HG03066 (cell line): Measurements from ENCODE around the gene PLEKHM2.

Experiments
- ATAC-seq: cut with Tn5 transposase; IDR thresholded peaks from one replicate; pipeline ENCODE4 v1.9.1; 2021; ENCODE audit warnings: low read depth; ENCODE audit not compliant: unreplicated experiment

The PLEKHM2 gene

DNA sequence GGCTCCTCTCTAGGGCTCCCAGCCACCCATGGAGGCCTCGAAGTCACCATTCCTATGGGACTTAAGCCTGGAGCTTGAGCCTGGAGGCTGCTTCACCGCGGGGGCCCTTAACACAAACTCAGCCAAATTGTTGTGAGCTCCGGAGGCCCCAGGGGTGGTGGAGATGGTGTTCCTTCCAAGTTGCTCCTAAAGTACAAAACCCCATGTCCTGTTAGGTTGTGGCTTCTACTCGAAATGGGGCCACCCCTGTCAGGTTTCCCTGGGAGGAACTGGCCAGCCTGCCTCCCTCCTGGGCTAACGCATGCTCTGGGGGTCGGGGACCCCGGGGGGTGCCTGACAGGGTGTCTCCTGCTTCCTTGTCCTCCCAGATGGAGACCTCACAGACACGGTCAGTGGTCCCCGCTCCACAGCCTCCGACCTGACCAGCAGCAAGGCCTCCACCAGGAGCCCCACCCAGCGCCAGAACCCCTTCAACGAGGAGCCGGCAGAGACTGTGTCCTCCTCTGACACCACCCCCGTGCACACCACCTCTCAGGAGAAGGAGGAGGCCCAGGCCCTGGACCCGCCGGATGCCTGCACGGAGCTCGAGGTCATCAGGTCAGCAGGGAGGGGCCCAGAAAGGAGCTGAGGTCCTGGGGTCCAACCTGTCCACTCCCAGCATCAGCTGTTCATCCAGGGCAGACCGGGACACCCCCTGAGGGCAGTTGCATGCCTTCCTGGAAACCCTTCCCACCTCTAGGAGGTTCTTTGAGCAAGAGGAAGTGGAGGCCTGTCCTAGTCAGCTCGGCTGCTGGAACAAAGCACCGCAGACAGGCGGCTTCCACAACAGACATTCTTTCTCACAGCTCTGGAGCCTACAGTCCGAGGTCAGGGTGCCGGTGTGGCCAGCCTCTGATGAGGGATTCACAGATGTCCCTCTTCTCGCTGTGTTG, 41.1 kb downstream of the PLEKHM2 start:
- ATAC-seq, result no peak

GRCh38 chr1:15726508-15726907, 42.4 kb downstream of the PLEKHM2 start:
- ATAC-seq, result no peak

- ATAC-seq, result no peak
Observed at GRCh38 chr1:15727021-15727420, 42.9 kb downstream of the PLEKHM2 start.

- no peak for ATAC-seq
Observed at GRCh38 chr1:15727424-15727823, 43.3 kb downstream of the PLEKHM2 start.

- ATAC-seq, result no peak
Observed at GRCh38 chr1:15727866-15728534, 43.9 kb downstream of the PLEKHM2 start.

DNA sequence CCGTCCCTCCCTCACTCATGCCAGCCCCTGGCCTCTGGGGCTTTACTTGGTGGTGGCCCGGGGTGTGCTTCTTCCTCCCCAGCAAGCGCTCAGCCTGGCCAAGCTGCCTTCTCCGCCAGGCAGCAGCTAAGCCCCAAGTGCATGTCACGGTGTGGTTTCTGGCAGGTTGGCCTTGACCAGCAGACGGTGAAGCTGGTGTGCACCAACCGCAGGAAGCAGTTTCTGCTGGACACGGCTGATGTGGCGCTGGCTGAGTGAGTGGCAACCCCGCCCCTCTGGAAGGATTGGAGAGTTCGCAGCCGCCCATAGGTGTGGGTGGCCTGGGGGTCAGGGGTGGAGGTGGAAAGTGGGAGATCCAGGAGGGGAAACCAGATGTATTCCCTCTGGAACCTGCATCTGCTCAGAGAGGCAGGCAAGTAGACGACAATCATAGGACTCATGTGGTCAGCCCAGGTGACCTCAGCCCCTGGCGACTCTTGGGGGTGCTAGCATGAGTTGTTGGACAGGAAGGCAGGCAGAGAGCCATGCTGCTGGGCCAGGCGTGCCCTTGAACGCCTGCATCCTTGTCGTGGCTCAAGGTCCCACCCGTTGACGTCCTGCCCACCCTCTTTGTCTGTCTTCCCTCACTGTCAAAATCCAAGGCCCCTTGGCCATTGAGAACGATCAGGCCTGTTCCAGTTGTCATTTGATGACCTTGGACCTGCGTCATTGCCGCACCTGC, 45.0 kb downstream of the PLEKHM2 start:
- ATAC-seq, result no peak

- no peak for ATAC-seq
Observed at GRCh38 chr1:15730423-15730822, 46.3 kb downstream of the PLEKHM2 start.

DNA sequence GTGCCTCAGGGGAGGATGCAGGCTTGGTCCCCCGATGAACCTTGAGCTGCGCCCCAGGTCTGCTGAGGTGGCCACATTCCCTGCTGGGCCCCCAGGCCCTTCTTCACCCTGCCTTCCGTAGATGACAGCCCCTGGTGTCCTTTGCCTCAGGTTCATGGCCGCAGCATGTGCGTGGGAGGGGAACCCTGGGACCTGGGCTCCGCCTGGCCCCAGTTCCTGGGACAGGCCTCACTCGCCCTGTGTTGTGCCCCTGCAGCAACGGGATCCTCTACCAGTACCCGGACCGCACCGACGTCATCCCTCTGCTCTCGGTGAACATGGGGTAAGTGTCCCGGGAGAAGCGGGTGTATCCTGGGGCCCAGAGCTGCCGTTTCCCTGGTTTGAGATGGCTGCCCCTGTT, 46.8 kb downstream of the PLEKHM2 start:
- ATAC-seq, result no peak

GRCh38 chr1:15731735-15732685, 47.9 kb downstream of the PLEKHM2 start:
- no peak for ATAC-seq

GRCh38 chr1:15732686-15733081, 48.6 kb downstream of the PLEKHM2 start:
- ATAC-seq, result no peak

DNA sequence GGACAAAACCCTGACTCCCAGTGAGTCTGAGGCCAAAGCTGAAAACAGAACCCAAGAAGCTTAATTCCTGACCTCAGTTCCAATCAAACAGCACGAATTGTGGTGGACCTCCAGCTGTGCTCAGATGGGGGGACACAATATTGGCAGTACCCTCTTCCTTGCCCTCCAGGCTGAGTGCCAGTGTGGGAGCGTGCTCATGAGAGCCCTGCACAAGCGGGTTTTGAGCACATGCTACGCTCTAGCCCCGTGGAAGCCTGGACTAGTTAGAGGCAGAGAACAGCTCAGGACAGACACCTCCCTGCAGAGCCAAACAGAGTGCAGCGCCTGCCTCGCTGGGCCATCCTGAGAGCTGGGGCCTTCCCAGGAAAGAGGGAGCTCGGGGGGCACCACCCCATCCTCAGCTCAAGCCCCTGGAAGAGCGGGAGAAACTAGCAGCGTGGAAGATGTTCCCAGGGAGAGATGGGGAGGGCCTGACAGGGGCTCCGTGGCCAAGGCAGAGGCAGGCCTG, 49.2 kb downstream of the PLEKHM2 start:
- ATAC-seq, result no peak

DNA sequence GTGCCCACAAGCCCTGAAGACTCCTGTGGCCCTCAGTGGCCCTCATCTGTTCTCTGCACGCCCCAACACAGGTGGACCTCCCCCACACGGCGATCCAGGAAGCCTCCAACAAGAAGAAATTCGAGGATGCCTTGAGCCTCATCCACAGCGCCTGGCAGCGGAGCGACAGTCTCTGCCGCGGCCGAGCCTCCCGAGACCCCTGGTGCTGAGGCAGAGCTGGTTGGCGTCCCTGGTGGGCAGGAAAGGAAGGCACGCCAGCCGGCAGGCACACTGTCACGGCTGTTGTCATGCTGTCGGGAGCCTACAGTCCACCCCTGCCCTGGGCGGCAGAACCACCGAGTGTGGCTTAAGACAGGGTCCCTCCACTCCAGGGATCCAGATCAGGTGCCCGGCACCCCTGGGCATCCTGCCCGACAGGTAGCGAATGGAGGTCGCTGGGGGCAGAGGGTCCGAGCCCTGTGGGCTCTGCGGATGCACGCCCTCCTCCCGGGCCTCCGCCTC, 49.7 kb downstream of the PLEKHM2 start:
- no peak for ATAC-seq

- ATAC-seq, result no peak
Observed at GRCh38 chr1:15734296-15734695, 50.2 kb downstream of the PLEKHM2 start.

GRCh38 chr1:15734901-15735300, 50.8 kb downstream of the PLEKHM2 start:
- no peak for ATAC-seq

GRCh38 chr1:15735304-15736037, 51.4 kb downstream of the PLEKHM2 start:
- ATAC-seq, result no peak

DNA sequence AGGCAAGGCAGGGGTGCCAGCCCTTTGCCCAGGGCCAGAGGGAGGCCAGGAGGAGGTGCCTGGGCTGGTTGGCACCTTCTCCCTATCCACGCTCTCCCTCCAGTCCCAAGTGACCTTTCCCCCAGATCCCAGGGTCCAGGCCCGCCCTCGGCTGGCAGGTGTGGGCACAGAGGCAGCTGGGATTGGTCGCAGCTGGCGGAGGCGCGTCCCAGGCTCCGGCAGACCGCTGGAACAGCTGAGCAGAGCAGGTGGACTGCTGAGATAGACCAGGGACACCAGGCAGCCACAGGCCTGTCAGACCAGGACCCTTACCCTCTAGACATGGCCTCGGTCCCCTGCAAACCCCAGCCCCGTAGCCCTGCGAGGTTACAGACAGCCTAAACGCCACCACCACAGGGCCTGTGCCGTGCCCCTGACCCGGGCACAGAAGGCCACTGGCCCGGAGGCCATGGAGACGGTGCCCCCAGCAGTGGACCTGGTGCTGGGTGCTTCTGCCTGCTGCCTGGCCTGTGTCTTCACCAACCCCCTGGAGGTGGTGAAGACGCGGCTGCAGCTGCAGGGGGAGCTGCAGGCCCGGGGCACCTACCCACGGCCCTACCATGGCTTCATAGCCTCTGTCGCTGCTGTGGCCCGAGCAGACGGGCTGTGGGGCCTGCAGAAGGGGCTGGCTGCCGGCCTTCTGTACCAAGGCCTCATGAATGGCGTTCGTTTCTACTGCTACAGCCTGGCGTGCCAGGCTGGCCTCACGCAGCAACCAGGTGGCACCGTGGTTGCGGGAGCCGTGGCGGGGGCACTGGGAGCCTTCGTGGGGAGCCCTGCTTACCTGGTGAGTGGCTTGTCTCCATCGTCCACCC, 52.1 kb downstream of the PLEKHM2 start, which contains the start of gene SLC25A34:
Gene SLC25A34 (plus strand): TSS at position 221 of the 854 bp plus-strand sequence. CDS start 228 bp downstream, at position 449.
- no peak for ATAC-seq

DNA sequence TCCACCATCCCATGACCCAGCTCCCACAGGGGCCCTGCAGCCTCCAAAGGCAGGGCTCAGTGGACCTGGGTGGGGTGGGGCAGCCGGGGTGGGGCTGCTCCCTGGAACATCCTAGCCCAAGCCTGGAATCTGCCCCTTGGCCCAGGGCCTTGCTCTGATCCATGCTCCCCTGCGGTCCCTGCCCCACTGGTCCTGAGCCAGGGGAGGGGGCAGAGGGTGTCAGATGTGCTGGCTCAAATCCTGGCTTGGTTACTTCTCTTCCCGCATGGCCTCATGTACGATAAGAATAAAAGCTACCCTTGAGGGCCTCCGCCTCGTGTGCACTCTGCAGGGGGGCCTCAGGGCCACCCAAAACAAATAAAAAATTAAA, 52.8 kb downstream of the PLEKHM2 start:
- ATAC-seq, result no peak
